GM11168 (cell line): ENCODE measurements around the gene MRPL34.

Source experiments
- in situ Hi-C: fragments of 300-500 bp; cut with MboI; formaldehyde crosslinking; loops from one replicate; pipeline ENCODE4 v1.12.0; 2022; ENCODE audit warnings: low sequenced_read_pairs; ENCODE audit not compliant: unreplicated experiment

The MRPL34 gene

DNA sequence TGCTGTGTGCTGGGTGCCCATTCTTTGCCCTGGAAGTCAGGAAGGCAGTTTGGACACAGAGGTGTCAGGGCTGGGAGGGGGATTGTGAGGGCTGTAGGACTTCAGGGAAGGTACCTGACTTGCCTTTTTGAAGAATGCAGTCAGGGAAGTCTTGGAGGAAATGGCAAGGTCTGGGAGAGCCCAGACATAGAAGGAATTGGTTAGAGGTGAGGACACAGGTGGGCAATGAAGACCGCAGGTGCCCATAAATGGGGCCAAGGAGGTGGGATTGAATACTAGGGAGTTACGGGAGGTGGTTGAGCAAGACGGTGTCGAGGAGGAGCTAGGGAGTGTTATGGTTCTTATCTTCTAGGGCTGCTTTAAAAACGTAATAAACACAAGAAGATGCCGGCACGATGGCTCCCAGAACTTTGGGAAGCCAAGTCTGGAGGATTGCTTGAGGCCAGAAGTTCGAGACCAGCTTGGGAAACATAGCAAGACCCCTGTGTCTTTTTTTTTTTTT lies 2.3 kb downstream of the MRPL34 start:
- in situ Hi-C loops = no loop called here

DNA sequence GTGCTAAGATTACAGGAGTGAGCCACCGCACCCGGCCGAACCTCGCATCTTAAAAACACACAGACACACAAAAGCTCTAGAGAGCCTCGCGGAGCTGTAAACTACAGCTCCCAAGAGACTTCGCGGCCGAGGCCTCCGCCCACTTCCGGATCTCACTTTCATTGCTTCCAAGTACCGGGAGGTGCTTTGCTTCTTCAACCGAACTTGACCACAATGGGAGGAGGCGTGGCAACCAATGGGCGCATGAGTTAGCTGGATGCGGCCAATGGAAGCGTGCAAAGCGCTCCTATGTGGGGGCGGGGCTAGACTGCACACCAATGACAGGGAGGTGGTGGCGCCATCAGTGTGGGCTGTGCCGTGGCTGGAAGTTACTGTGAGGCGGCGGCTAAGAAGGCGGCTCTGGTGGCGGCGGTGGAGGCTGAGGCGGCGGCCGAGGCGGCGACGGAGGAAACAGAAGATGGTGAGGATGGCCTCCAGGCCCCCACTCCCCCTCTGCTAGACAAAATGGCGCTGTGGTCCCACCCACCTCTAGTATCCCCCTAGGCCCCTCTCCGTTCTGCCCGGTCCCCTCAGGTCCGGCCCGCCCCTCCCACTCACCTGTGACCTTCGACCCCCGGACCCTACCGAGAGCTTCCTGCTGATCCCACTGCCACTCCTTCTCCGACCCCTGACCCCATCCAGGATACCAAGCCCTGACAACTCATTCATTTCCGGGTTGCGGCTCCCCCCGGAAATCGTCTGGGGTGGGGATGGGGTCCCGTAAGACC lies 3.7 kb downstream of the MRPL34 start, which contains the start of gene DDA1:
Gene DDA1, plus strand, starts transcription at position 366 of the 767 bp plus-strand sequence. Its CDS starts 92 bp downstream, at position 458.
- in situ Hi-C loops = no loop called here

DNA sequence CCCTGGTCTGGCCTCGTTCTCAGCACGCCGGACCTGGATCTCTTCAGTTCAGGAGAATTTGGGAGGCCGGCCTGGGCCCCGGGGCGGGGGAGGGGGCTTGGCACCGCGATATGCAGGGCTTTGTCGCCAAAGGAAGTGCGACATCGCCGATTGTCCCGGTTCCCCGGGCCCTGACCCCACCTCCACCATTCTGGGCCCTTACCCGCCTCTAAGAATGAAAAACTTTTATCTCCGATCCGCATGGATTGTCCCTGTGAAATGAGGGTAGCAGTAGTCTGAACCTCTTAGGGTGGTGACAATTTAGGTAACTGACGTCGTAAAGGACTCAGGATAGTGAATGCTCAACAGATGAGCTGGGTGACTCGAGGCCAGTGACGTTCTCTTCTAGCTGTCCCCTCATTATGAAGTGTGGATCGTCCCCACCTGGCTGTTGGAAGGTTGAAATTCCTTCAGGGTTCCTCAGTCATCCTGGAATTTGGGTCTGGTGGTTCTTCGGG lies 4.3 kb downstream of the MRPL34 start:
- in situ Hi-C loops = no loop called here

DNA sequence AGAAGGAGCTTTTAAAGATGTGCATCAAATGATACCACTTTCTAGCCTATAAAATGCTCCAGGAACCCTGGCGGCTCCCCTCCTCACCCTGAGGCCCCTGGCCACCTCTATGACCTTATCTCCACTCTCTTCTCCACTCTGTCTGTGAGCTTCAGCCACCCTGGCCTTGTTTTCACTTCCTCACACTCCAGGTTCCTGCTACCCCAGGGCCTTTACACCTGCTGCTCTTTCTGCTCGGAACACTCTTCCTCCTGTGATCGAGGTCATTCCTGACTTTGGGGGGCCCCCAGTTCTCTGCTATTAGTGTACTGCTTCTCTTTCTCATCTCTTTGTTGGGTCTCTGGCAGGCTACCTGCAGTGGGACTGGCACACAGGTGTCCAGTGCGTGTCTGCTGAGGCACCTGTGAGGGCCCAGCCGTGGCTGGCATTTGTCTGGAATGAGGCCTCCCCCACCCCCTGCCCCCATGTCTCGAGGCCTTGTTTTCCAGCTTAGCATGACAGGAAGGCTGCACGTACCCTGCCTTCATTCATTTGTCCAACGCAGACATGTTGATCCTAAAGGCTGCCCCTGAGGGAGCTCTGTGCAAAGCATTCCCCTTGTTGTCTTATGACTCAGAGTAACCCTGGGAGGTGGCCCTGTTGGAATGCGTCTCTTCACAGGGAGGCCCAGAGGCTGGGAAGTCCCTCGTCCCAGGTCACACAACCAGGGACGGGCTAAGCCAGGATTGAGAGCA lies 6.0 kb downstream of the MRPL34 start:
- in situ Hi-C loops = no loop called here

DNA sequence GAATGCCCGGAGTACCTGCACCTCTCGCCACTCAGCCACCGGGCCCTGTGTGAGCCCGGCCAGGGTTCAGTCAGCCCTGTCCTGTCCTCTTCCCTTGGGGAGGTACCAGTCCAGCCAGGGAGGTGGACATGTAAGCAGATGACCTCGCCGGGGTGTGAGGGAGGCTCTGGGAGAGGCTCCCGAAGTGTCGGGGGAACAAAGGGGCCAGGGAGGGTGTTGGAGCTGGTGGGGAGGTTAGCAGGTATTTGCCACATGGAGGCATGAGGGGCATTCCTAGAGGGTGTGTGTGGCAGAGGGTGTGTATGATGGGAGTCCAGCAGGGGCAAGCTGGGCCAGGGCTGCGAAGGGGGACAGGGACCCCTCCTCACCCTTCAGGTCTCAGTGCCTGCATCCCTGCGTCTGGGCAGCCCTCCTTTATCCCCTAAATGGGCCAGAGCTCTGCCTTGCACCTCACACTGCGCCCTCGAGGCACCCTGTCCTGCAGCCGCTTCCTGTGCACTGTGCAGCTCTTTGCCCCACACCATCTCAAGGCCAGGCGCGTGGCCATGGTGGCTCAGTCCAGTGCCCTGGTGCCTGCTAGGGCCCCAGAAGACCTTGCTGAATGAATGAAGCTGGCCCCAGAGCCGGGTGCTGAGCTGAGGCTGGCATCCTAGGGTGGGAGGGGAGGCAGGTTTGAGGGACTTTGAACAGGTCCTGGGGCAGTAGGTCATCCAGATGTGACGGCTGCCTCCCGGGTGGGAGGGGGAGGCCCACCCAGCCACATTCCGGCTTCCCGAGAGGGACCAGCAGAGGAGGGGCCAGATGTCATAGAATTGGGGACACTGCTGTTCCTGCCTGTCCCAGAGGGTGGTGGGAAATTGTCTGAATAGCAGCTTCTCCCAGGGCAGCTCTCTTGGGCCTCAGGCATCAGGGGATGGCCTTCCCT lies 6.8 kb downstream of the MRPL34 start:
- in situ Hi-C loops = no loop called here

DNA sequence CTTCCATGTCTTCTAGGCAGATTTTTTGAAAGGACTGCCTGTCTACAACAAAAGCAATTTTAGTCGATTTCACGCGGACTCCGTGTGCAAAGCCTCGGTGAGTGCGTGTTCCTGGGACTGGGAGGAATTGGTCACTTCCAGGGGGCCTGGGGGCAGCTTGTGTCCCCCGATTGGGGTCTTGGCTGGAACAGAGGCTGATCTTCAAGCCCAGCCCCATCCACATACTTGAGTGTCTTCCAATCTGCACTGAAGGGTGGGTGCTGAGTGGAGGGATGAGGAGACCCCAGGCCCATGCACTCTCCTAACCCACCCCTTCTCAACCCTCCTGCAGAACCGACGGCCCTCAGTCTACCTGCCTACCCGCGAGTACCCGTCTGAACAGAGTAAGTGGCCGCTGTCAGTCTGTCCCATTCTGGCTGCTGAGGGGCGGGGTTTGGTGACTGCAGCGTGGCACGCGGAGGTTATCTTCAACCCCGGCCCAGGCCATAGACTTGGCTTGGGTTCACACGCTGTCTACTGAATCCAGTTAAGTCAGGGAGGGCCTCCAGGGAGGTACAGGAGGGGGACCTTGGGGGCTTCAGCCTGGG lies 8.4 kb downstream of the MRPL34 start:
- in situ Hi-C loops = no loop called here

DNA sequence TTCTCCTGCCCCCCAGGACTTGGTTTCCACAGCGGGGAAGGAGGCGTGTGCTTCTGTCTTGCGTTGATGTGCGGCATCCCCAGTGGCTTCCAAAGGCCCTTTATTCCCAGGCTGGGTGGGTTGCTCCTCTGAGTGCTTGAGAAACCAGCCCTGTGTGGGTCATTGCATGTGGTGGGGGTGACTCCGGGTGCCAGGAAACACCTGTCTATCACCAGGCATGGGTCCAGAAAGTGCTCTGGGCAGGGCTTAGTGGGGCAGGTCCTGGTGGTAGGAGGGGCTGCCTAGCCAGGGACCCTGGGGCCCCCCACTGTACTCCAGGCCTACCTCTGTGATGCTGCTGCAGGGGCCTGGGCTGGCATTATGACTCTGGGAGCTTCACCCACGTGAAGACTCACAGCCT lies 13.3 kb downstream of the MRPL34 start:
- in situ Hi-C loops = no loop called here

DNA sequence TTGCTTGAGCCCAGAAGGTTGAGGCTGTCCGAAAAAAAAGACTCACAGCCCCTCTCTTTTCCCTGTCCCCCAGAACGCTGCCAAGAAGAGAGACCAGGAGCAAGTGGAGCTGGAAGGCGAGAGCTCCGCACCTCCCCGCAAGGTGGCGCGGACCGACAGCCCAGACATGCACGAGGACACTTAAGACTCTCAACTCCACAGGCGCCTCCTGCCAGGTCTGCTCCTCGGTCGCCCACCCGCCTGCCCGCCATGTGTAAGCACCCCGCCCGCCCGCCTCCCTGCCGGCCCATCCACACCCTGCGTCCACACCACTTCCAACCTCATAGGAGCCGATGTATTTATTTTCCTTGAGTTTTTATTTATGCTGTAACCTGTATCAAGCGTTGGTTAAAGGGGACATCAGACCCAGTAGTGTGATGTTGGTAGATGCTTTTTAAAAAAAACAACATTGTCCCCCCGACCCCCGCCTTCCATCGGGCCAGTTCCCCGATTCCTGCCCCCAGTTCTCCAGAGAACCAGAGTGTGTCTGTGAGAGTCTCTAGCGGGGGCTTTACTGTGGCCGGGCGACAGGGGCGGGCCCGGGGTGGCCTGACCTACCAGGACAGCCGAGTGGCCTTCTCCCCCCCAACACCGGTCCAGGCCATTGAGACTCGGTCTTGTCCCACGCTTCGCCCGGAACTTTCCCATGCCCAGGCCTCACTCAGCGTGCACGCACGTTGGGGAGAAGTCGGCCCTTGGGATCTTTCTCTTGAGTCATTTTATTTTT lies 14.0 kb downstream of the MRPL34 start:
- in situ Hi-C loops = no loop called here

DNA sequence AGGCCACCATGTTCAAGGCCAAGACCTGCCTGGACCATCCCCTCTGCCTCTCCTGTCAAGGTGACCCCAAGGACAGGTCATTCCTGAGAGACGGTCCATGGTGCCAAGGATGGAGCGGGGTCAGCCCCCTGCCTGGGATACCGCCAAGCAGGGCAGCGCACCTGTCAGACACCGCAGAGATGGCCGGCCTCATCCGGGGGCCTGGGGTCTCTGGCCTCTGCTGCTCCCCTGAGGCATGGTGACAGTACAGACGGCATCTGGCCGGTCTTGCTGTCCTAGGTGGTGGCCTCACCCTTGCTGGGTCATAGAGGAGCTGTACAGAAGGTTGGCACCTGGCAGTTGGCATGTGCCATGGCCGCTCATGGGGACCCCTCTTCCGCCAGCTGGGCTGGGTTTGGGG lies 14.8 kb downstream of the MRPL34 start:
- in situ Hi-C loops = no loop called here

DNA sequence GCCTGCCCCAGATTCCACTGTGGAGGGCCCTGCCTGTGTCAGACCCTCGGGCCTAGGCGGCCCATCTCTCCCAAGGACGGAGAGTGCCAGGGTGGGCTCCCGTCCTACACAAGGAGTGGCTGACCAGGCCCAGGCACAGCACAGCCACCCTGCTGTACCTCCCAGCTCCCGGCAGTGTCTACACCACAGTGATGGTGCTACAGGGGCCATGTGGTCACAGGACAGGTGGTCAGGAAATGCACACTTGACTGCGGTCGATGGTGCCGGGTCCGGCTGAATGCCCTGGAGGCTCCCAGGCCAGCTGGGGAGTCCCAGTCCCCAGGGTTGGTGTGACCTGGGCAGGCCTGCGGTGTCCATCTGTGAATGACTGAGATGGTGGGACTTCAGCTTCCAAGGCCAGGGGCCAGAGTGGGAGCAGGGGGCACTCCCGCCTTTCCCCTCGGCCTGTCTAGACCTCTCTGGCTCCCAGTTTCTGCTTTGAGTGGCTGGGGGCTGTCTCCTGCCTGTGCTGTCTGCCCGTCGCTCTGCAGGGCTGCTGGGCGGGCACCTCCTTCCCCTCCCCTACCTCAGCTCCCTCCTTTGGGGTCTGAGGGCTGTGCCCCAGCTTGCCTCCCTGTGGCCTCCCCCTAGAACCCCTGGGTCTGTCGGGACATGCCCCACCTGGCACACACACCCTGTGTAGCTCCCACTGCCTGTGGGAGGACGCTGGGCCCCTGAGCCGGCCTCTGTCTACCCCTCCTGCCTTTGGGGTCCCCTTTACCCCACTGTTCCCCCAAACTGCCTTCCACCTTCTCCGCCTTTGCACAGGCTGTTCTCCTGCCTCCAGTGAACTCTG lies 16.2 kb downstream of the MRPL34 start:
- in situ Hi-C loops = no loop called here

DNA sequence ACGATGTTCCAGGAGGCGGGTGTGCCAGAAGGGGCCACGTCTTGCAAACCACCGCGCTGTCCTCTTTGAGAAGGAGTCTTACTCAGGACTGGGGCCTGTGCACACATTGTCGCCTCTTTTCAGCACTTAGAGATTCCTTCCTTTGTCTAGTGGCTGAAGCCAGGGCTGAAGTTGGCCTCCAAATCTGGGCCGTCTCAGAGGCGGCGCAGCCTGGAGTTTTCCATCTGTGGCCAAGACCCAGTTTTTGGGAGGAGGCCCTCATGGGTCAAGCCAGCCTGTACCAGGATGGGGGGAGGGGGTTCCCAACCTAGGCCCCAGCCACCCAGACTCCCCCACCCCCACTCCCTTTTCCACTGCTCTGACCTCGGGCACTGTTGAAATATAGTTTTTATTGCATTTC lies 17.2 kb downstream of the MRPL34 start:
- in situ Hi-C loops = no loop called here

DNA sequence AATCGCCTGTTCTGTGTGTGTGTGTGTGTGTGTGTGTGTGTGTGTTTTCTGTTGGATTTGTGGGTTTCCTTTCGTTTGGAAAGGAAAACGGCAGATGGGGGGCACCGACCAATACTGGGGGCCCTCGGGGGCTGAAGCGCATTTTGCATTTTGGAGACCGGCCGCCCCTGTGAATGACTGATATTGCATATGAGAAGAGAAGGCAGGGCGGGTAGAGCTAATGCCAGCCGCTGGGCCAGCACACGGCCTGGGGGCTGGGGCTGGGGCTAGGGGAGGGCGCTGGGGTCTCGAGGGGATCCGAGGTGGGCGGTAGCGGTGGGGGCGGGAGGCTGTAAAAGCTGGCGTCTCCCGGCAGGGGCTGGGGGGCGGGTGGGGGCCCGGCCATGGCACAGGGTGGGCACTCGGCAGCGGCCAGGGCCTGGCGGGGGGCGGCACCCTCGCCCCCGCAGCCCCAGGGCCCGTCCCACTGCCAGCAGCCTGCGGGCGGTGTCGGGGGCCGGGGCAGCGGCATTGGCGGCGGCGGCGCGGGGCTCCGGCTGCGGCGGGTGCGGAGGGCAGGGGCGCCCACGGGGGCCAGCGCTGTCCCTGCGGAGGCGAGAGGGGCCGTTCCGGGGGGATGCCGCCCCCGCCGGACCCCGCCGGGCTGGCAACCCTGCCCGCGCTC lies 17.8 kb downstream of the MRPL34 start:
- in situ Hi-C loops = no loop called here

DNA sequence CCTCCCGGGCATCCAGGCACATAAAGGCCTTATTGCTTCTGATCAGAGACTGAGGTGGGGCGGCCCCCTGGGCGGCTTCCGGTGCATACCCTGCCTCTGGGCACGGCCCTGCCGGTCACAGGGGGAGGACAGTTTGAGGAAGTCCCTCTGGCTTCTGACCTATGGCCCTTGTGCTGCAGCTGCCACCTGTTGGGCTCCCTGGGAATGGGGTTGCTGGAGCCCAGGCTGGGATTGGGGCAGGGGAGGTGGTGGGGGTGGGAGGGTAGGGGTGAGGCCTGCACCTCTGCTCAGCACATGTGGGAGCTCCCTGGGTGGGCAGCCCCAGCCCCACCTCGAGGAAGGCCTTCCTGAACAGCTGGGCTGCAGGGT lies 18.3 kb downstream of the MRPL34 start:
- in situ Hi-C loops = no loop called here

DNA sequence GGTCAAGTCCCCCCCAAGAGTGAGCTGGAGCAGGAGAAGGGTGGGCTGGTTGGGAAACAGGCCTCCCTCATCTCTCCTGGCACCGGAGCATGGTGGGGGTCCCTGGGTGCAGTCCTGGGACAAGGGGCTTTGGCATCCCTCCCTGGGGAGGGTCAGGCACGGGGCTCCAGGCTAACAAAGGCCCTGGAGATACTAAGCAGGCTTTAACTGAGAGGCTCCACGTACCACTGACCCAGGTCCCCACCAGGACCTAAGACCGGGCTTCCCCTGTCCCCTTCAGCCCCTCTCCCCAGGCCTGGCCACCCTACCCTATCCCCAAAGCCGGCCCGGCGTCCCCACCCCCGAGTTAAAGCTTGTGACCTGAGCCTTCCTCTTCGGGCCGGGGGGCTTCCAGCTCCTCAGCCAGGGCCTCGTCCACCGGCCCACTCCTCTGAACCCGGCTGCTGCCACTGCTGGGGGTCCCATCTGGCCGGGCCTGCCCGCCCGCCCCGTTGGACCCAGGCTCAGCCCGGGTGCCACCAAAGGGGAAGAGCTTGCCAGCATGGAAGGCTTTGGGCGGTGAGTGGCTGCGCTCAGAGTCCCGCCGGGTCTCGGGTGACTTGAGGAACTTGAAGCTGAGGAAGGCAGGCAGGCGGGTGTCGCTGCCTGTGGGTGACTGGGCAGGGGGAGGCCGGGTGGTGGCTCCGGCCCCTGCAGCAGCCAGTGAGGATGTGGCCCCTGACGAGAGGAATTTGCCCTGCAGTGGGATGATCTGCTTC lies 18.9 kb downstream of the MRPL34 start:
- in situ Hi-C loops = no loop called here

DNA sequence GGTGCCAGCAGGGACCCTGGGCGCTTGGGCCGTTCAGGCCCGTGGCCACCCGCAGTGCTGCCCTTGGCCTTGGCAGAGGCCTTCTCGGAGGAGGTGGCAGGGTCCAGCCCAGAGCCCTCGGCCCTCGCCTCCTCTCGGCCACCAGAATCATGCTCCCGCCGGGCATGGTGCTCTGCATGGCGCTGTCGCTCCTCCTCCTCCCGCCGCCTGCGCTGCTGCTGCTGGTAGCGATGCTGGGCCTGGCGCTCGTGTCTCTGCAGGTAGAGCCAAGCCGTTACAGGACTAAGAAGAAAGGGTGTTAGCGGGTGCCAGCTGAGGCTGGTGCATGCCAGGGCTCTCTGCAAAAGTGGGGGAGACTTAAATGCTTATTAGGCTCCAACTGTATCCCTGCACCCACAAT lies 19.5 kb downstream of the MRPL34 start:
- in situ Hi-C loops = no loop called here

DNA sequence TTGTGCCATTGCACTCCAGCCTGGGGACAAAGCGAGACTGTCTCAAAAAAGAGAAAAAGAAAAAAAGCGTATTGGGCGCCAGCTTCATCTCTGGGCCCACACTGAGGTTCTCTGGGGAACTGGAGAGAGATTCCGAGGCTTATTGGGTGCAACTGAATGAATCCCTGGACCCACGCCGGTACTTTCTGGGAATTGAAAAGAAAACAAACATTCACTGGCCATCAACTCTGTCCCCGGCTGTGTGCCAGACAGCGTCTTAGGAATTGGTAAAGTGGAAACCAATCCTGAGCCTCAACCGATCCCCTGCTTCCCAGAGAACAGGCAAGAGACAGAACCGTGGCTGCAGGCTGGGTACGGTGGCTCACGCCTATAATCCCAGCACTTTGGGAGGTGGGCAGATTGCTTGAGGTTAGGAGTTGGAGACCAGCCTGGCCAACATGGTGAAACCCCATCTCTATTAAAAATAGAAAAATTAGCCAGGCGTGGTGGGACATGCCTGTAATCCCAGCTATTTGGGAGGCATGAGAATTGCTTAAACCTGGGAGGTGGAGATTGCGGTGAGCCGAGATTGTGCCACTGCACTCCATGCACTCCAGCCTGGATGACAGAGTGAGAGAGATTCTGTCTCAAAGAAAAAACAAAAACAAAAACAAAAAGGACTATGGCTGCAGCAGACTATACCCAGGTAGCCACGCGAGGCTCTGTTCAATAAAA lies 20.4 kb downstream of the MRPL34 start:
- in situ Hi-C loops = no loop called here

DNA sequence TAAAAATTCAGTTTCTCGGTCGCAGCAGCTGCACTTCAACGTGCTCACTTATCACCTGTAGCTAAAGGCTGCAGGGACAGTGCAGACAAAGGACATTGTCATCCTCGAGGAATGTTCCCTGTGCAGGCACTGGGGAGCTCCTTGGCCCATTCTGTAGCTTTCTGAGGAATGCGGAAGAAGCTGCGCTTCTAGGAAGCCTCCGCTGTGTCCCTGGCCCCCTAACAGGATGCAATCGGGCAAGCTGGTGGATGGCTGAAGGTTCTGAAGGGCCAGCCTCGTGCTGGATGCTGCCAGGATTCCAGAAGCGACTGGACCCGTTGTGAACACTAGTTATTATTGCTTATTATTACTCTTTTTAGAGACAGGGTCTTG lies 20.9 kb downstream of the MRPL34 start:
- in situ Hi-C loops = no loop called here
